Measurements from ENCODE around the gene WBP1. TPM values are rescaled to one million over a fixed set of nuclear protein-coding genes. Genes with fewer than 3 reads are reported as not detected.
A peak's percentile ranks its signal among the peaks of the same experiment; 100 is the strongest.
"Not testable (repeated sequence)": the region's sequence is repeated elsewhere in the genome, so short reads cannot be mapped to it uniquely, and the experiment has no call there.

The WBP1 gene
- total RNA-seq, 1 donor from 2014 or later, result 38.2 TPM

- peaks cover 4% of the 10 kb centered on the region for H4K20me1 ChIP-seq (ENCODE audit: low read depth)
- no peaks in the 10 kb centered on the region for H3K9me3 ChIP-seq (ENCODE audit: low read depth)
- peaks cover 16% of the 10 kb centered on the region for H3K79me2 ChIP-seq (ENCODE audit: low read depth)
- DNase-seq (ENCODE audit: low spot score), result no peak
- H3F3A ChIP-seq (ENCODE audit: low read depth), result peaks cover 16% of the 10 kb centered on the region
- H3K36me3 ChIP-seq, result no peaks in the 10 kb centered on the region
- H2AFZ ChIP-seq (replicated peaks), result no peak overlapping the region
- H3K4me3 ChIP-seq, result no peak overlapping the region
- no peak overlapping the region for H3K9ac ChIP-seq
- H3K27ac ChIP-seq, result no peak overlapping the region
- TF ChIP-seq EZH2phosphoT487 (IDR thresholded peaks at IDR 0.05), result no peak
- TF ChIP-seq EZH2 (IDR thresholded peaks at IDR 0.05), result no peak
- no peak for TF ChIP-seq CTCF (IDR thresholded peaks at IDR 0.05)
- H3K27ac Mint-ChIP-seq, result no peak overlapping the region
- peak overlapping the region; percentile 61 for H3K4me3 Mint-ChIP-seq
- H3K9me3 Mint-ChIP-seq, result no peaks in the 10 kb centered on the region
- peak overlapping the region; percentile 91 for H3K4me2 ChIP-seq
- H3K27me3 Mint-ChIP-seq (ENCODE audit: insufficient read depth, low read depth), result peaks cover 16% of the 10 kb centered on the region
- no peaks in the 10 kb centered on the region for H3K4me1 ChIP-seq
- peaks cover 30% of the 10 kb centered on the region for H3K4me1 Mint-ChIP-seq
- H3K27me3 ChIP-seq, result peaks cover 7% of the 10 kb centered on the region
- peaks cover 14% of the 10 kb centered on the region for H3K36me3 Mint-ChIP-seq
These were observed 38.2 kb upstream of the WBP1 start for GRCh38 chr2:74420006-74420405.

GRCh38 chr2:74420443-74421103 is 37.7 kb upstream of the WBP1 start:
- Mint-ChIP-seq H3K4me1 (peaks cover 30% of the 10 kb centered on the region), H3K4me3 (peak overlapping the region; percentile 99), H3K36me3 (peaks cover 14% of the 10 kb centered on the region), H3K27ac (peak overlapping the region; percentile 61), H3K27me3 (ENCODE audit: insufficient read depth, low read depth) (peaks cover 16% of the 10 kb centered on the region)
- H4K20me1 ChIP-seq (ENCODE audit: low read depth); H3K9me3 Mint-ChIP-seq; H3K9me3 ChIP-seq (ENCODE audit: low read depth); DNase-seq (ENCODE audit: low spot score); H3K4me1 ChIP-seq; H3K27ac ChIP-seq; H2AFZ ChIP-seq (replicated peaks); H3K27me3 ChIP-seq; H3K9ac ChIP-seq; H3K36me3 ChIP-seq: not testable (repeated sequence)
- Histone ChIP-seq H3K4me2 (peak overlapping the region; percentile 91), H3F3A (ENCODE audit: low read depth) (peaks cover 21% of the 10 kb centered on the region), H3K4me3 (peak overlapping the region; percentile 76), H3K79me2 (ENCODE audit: low read depth) (peaks cover 16% of the 10 kb centered on the region)

- Histone ChIP-seq H3K79me2 (ENCODE audit: low read depth) (peaks cover 16% of the 10 kb centered on the region), H3F3A (ENCODE audit: low read depth) (peaks cover 28% of the 10 kb centered on the region), H3K9ac (no peak within 1 kb of the TSS), H3K4me3 (peak within 1 kb of the TSS; percentile 76), H3K27ac (no peak within 1 kb of the TSS), H3K36me3 (no peaks in the 10 kb centered on the region), H3K4me1 (no peaks in the 10 kb centered on the region), H2AFZ (replicated peaks) (peak within 1 kb of the TSS; percentile 85), H4K20me1 (ENCODE audit: low read depth) (peaks cover 14% of the 10 kb centered on the region), H3K27me3 (peaks cover 7% of the 10 kb centered on the region), H3K9me3 (ENCODE audit: low read depth) (no peaks in the 10 kb centered on the region), H3K4me2 (peak within 1 kb of the TSS; percentile 91)
- peaks cover 16% of the 10 kb centered on the region for H3K27me3 Mint-ChIP-seq (ENCODE audit: insufficient read depth, low read depth)
- no peaks in the 10 kb centered on the region for H3K9me3 Mint-ChIP-seq
- peaks cover 30% of the 10 kb centered on the region for H3K4me1 Mint-ChIP-seq
- H3K27ac Mint-ChIP-seq, result peak within 1 kb of the TSS; percentile 86
- peaks cover 16% of the 10 kb centered on the region for H3K36me3 Mint-ChIP-seq
- H3K4me3 Mint-ChIP-seq, result peak within 1 kb of the TSS; percentile 99
- TF ChIP-seq EZH2phosphoT487 (IDR thresholded peaks at IDR 0.05), result no peak
- TF ChIP-seq CTCF (IDR thresholded peaks at IDR 0.05), result no peak
- TF ChIP-seq EZH2 (IDR thresholded peaks at IDR 0.05), result no peak
- DNase-seq (ENCODE audit: low spot score), result peak; percentile 97
These were observed 36.9 kb upstream of the WBP1 start, which contains the start of the genes C2orf81 and WDR54 for GRCh38 chr2:74421221-74421870. TSS of gene C2orf81 (minus strand) at chr2:74421619. CDS start at chr2:74421560, 59 bp downstream. TSS of gene WDR54 (plus strand) at chr2:74421730. CDS start at chr2:74422154, 424 bp downstream.
